HG03025 (cell line): ENCODE measurements around the gene MCUR1.

Source experiments
- ATAC-seq: cut with Tn5 transposase; IDR thresholded peaks from one replicate; pipeline ENCODE4 v1.9.1; 2021; ENCODE audit warnings: mild to moderate bottlenecking, moderate library complexity; ENCODE audit not compliant: unreplicated experiment, low FRiP score

Gene MCUR1

DNA sequence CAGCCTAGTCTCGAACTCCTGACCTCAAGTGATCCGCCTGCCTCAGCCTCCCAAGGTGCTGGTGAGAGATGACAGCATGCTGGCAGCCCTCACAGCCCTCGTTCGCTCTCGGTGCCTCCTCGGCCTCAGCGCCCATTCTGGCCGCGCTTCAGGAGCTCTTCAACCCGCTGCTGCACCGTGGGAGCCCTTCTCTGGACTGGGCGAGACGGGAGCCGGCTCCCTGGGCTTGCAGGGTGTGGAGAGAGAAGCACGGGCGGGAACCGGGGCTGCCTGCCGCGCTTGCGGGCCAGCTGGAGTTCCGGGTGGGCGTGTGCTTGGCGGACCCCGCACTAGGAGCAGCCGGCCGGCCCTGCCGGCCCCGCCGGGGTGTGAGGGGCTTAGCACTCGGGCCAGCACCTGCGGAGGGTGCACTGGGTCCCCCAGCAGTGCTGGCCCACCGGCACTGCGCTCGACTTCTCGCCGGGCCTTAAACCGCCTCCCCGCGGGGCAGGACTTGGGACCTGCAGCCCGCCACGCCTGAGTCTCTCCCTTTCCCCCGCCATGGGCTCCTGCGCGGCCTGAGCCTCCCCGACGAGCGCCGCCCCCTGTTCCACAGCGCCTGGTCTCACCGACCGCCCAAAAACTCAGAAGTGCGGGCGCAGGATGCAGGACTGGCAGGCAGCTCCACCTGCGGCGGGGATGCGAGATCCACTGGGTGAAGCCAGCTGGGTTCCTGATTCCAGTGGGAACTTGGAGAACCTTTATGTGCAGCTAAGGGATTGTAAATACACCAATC, 71.2 kb downstream of the MCUR1 start:
- no peak for ATAC-seq

DNA sequence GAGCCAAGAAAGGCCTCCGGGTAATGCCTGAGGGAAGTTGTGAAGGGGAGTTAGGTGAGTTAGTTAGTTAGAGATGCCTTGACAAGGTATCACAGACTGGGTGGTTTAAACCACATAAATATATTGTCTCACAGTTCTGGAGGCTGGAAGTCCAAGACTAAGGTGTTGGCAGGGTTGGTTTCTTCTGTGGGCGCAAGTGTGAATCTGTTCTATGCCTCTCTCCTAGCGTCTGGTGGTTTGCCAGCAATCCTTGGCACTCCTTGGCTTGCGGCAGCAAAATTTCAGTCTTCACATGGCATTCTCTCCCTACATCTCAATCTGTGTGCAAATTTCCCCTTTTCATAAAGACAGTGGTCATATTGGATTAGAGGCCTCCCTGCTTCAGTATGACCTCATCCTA, 73.0 kb downstream of the MCUR1 start:
- no peak for ATAC-seq
